HL-60 (cell line): ENCODE results near the gene WDR83.
A peak's percentile ranks its signal among the peaks of the same experiment; 100 is the strongest.

Experiments used
- CTCF ChIP-seq: IDR thresholded peaks from one replicate; pipeline ENCODE4 v1.5.1; 2011; ENCODE audit warnings: low read length, control low read depth, inconsistent platforms; ENCODE audit not compliant: insufficient read depth
- POLR2AphosphoS5 ChIP-seq: IDR thresholded peaks from 2 replicates; pipeline ENCODE4 v1.6.1; 2012; ENCODE audit warnings: low read depth
- TF ChIP-seq, protein P1 (sequence below): IDR thresholded peaks from 2 replicates; pipeline ENCODE4 v1.6.1; 2012; ENCODE audit warnings: low read depth; ENCODE audit not compliant: insufficient replicate concordance

DNA sequence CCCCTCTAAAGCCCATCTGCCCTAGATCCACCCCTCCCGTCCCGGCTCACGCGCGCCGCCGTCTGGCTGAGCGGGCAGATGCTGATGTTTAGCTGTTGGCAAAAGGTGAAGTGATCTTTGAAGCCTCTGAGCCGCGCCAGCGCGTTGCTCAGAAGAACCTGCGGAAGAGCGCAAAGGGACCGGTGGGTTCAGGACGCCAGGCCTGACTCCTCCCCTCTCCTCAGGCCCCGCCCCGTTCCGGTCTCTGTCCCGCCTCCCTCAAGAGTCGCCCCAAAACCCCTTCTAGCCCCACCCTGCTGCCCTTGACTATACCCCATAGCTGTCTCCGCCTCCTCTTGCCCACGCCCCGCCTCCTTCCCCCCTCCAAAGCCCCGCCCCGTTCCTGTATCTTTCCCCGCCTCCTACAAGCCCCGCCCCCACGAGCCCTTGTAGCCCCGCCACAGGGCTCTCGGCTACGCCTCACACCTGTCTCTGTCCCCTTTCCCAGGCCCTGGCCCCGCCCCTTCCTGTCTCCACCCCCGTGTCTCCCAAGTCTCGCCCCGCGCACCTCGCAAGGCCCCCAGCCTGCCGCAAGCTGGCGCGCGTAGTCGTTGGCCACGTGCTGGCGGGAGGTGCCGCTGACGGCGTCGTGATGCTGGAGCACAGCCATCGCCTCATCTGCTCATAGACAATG lies 9.6 kb upstream of the WDR83 start:
- no peak for TF ChIP-seq CTCF
- TF ChIP-seq, protein P1, sequence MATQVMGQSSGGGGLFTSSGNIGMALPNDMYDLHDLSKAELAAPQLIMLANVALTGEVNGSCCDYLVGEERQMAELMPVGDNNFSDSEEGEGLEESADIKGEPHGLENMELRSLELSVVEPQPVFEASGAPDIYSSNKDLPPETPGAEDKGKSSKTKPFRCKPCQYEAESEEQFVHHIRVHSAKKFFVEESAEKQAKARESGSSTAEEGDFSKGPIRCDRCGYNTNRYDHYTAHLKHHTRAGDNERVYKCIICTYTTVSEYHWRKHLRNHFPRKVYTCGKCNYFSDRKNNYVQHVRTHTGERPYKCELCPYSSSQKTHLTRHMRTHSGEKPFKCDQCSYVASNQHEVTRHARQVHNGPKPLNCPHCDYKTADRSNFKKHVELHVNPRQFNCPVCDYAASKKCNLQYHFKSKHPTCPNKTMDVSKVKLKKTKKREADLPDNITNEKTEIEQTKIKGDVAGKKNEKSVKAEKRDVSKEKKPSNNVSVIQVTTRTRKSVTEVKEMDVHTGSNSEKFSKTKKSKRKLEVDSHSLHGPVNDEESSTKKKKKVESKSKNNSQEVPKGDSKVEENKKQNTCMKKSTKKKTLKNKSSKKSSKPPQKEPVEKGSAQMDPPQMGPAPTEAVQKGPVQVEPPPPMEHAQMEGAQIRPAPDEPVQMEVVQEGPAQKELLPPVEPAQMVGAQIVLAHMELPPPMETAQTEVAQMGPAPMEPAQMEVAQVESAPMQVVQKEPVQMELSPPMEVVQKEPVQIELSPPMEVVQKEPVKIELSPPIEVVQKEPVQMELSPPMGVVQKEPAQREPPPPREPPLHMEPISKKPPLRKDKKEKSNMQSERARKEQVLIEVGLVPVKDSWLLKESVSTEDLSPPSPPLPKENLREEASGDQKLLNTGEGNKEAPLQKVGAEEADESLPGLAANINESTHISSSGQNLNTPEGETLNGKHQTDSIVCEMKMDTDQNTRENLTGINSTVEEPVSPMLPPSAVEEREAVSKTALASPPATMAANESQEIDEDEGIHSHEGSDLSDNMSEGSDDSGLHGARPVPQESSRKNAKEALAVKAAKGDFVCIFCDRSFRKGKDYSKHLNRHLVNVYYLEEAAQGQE: no peak
- peak; percentile 22; the same call in 1 of the 2 replicates for TF ChIP-seq POLR2AphosphoS5
